Activated naive CD8-positive, alpha-beta T cell treated with anti-CD3 and anti-CD28 coated beads, Interleukin-2, amount 10 ng/mL, durations not matched to agents 7 days and 5 days (primary cell): ENCODE results near the gene PLA2G2F. TPM values are rescaled to one million over a fixed set of nuclear protein-coding genes. Genes with fewer than 3 reads are reported as not detected.

Experiments
- ATAC-seq: fragments of 150-1000 bp; cut with Tn5 transposase; one replicate; pipeline ENCODE4 v1.10.0; 2021; ENCODE audit warnings: low read depth, moderate library complexity
- POLR2A ChIA-PET: fragments of 350-600 bp; sonication (Branson Sonifier 250); formaldehyde crosslinking; loops from one replicate; lab custom pipeline; 2021; ENCODE audit warnings: antibody characterized with exemption; lab: Charles Lee
- DNase-seq: peaks from one replicate; pipeline ENCODE4 v3.0.0; 2021
- H3K27ac Mint-ChIP-seq: one replicate; pipeline ENCODE4 v1.8.0; 2022; ENCODE audit warnings: mild to moderate bottlenecking, mixed read lengths
- H3K27me3 Mint-ChIP-seq: one replicate; pipeline ENCODE4 v1.8.0; 2022; ENCODE audit warnings: mild to moderate bottlenecking, moderate library complexity, mixed read lengths
- H3K36me3 Mint-ChIP-seq: one replicate; pipeline ENCODE4 v1.8.0; 2021; ENCODE audit warnings: mild to moderate bottlenecking, mixed read lengths
- H3K4me1 Mint-ChIP-seq: one replicate; pipeline ENCODE4 v1.8.0; 2021; ENCODE audit warnings: mixed read lengths
- H3K4me3 Mint-ChIP-seq: one replicate; pipeline ENCODE4 v1.8.0; 2022; ENCODE audit warnings: mild to moderate bottlenecking, moderate library complexity, mixed read lengths
- H3K9me3 Mint-ChIP-seq: one replicate; pipeline ENCODE4 v1.8.0; 2021; ENCODE audit warnings: mixed read lengths
- total RNA-seq, 2 experiments: library from RNA; stranded (reverse); gene quantifications; one replicate each; pipeline ENCODE4 v1.2.3, GENCODE V29; 2021

The PLA2G2F gene
- total RNA-seq, 2 experiments from 2014 or later = not detected

GRCh38 chr1:20141466-20141865 is 2.3 kb downstream of the PLA2G2F start:
- no peak for DNase-seq
- Mint-ChIP-seq H3K36me3 (no peaks in the 10 kb centered on the region), H3K27ac (no peak overlapping the region), H3K4me1 (no peaks in the 10 kb centered on the region), H3K4me3 (no peak overlapping the region), H3K27me3 (peaks cover 9% of the 10 kb centered on the region), H3K9me3 (no peaks in the 10 kb centered on the region)
- POLR2A ChIA-PET = no interaction called here
- no peak for ATAC-seq

- POLR2A ChIA-PET = no interaction called here
- Mint-ChIP-seq H3K27ac (no peak overlapping the region), H3K27me3 (peaks cover 9% of the 10 kb centered on the region), H3K36me3 (no peaks in the 10 kb centered on the region), H3K4me3 (no peak overlapping the region), H3K9me3 (no peaks in the 10 kb centered on the region), H3K4me1 (no peaks in the 10 kb centered on the region)
- ATAC-seq (no peak), DNase-seq (no peak)
Observed at GRCh38 chr1:20142001-20142710, 3.0 kb downstream of the PLA2G2F start.

GRCh38 chr1:20143318-20143717 is 4.2 kb downstream of the PLA2G2F start:
- Mint-ChIP-seq H3K4me1 (no peaks in the 10 kb centered on the region), H3K9me3 (no peaks in the 10 kb centered on the region), H3K4me3 (no peak overlapping the region), H3K27ac (no peak overlapping the region), H3K36me3 (no peaks in the 10 kb centered on the region), H3K27me3 (peaks cover 5% of the 10 kb centered on the region)
- no peak for ATAC-seq
- POLR2A ChIA-PET = no interaction called here
- DNase-seq = no peak

- no peak for ATAC-seq
- no peak overlapping the region for H3K4me3 Mint-ChIP-seq
- peaks cover 3% of the 10 kb centered on the region for H3K27me3 Mint-ChIP-seq
- H3K4me1 Mint-ChIP-seq = no peaks in the 10 kb centered on the region
- H3K27ac Mint-ChIP-seq = no peak overlapping the region
- no peaks in the 10 kb centered on the region for H3K36me3 Mint-ChIP-seq
- H3K9me3 Mint-ChIP-seq = no peaks in the 10 kb centered on the region
- POLR2A ChIA-PET = no interaction called here
- no peak for DNase-seq
Observed at GRCh38 chr1:20143734-20144565, 4.8 kb downstream of the PLA2G2F start.

- Mint-ChIP-seq H3K36me3 (no peaks in the 10 kb centered on the region), H3K4me3 (no peak overlapping the region)
- POLR2A ChIA-PET = no interaction called here
Observed at GRCh38 chr1:20147846-20148570, 8.9 kb downstream of the PLA2G2F start.

GRCh38 chr1:20148571-20149500 is 9.7 kb downstream of the PLA2G2F start:
- no peaks in the 10 kb centered on the region for H3K9me3 Mint-ChIP-seq
- no peak for DNase-seq
- no peak overlapping the region for H3K4me3 Mint-ChIP-seq
- peaks cover 3% of the 10 kb centered on the region for H3K4me1 Mint-ChIP-seq
- H3K36me3 Mint-ChIP-seq = no peaks in the 10 kb centered on the region
- no peak overlapping the region for H3K27ac Mint-ChIP-seq
- ATAC-seq = no peak
- POLR2A ChIA-PET = no interaction called here
- peaks cover 4% of the 10 kb centered on the region for H3K27me3 Mint-ChIP-seq

More at GRCh38 chr1:20147846-20148570, 8.9 kb downstream of the PLA2G2F start:
- peaks cover 3% of the 10 kb centered on the region for H3K4me1 Mint-ChIP-seq
- ATAC-seq (no peak), DNase-seq (no peak)
- peaks cover 4% of the 10 kb centered on the region for H3K27me3 Mint-ChIP-seq
- H3K9me3 Mint-ChIP-seq = no peaks in the 10 kb centered on the region
- no peak overlapping the region for H3K27ac Mint-ChIP-seq

- no peak for ATAC-seq
- H3K27ac Mint-ChIP-seq = no peak overlapping the region
Observed at GRCh38 chr1:20149601-20150325, 10.6 kb downstream of the PLA2G2F start.

GRCh38 chr1:20150326-20150705 is 11.2 kb downstream of the PLA2G2F start:
- Mint-ChIP-seq H3K4me1 (peaks cover 13% of the 10 kb centered on the region), H3K9me3 (no peaks in the 10 kb centered on the region), H3K27me3 (peaks cover 2% of the 10 kb centered on the region), H3K4me3 (no peak overlapping the region), H3K36me3 (no peaks in the 10 kb centered on the region), H3K27ac (no peak overlapping the region)
- POLR2A ChIA-PET = no interaction called here
- ATAC-seq (no peak), DNase-seq (no peak)

More at GRCh38 chr1:20149601-20150325, 10.6 kb downstream of the PLA2G2F start:
- H3K27me3 Mint-ChIP-seq = peaks cover 2% of the 10 kb centered on the region
- no peaks in the 10 kb centered on the region for H3K36me3 Mint-ChIP-seq
- H3K4me3 Mint-ChIP-seq = no peak overlapping the region
- H3K9me3 Mint-ChIP-seq = no peaks in the 10 kb centered on the region
- no peak for DNase-seq
- H3K4me1 Mint-ChIP-seq = peaks cover 11% of the 10 kb centered on the region
- POLR2A ChIA-PET = no interaction called here

GRCh38 chr1:20150969-20151368 is 11.8 kb downstream of the PLA2G2F start:
- Mint-ChIP-seq H3K9me3 (no peaks in the 10 kb centered on the region), H3K4me1 (peaks cover 13% of the 10 kb centered on the region), H3K27me3 (peaks cover 2% of the 10 kb centered on the region), H3K36me3 (no peaks in the 10 kb centered on the region), H3K27ac (no peak overlapping the region), H3K4me3 (no peak overlapping the region)
- no peak for DNase-seq
- ATAC-seq = no peak
- POLR2A ChIA-PET = no interaction called here

- peak; percentile 81 for DNase-seq
- peak overlapping the region; percentile 72 for H3K4me3 Mint-ChIP-seq
- peaks cover 2% of the 10 kb centered on the region for H3K27me3 Mint-ChIP-seq
- no peaks in the 10 kb centered on the region for H3K9me3 Mint-ChIP-seq
- no peaks in the 10 kb centered on the region for H3K36me3 Mint-ChIP-seq
- POLR2A ChIA-PET = no interaction called here
- H3K4me1 Mint-ChIP-seq = peaks cover 13% of the 10 kb centered on the region
- peak overlapping the region; percentile 54 for H3K27ac Mint-ChIP-seq
- ATAC-seq = peak; percentile 91
Observed at GRCh38 chr1:20151906-20152598, 12.9 kb downstream of the PLA2G2F start.

GRCh38 chr1:20152599-20152930 is 13.4 kb downstream of the PLA2G2F start:
- H3K36me3 Mint-ChIP-seq = no peaks in the 10 kb centered on the region
- peaks cover 13% of the 10 kb centered on the region for H3K4me1 Mint-ChIP-seq
- peak overlapping the region; percentile 54 for H3K27ac Mint-ChIP-seq
- H3K9me3 Mint-ChIP-seq = no peaks in the 10 kb centered on the region
- DNase-seq = no peak
- no peak for ATAC-seq
- peak overlapping the region; percentile 72 for H3K4me3 Mint-ChIP-seq
- POLR2A ChIA-PET = interaction anchor here (0.7 kb wide), 1 partner anchor 226 kb away, joined by 3 read pairs; no protein-coding TSS in a partner anchor
- H3K27me3 Mint-ChIP-seq = peaks cover 2% of the 10 kb centered on the region

- Mint-ChIP-seq H3K27me3 (peaks cover 2% of the 10 kb centered on the region), H3K4me3 (no peak overlapping the region), H3K27ac (no peak overlapping the region), H3K9me3 (no peaks in the 10 kb centered on the region), H3K36me3 (no peaks in the 10 kb centered on the region), H3K4me1 (peaks cover 13% of the 10 kb centered on the region)
- DNase-seq (peak; percentile 24), ATAC-seq (no peak)
- POLR2A ChIA-PET = interaction anchor here (0.7 kb wide), 1 partner anchor 227 kb away, joined by 3 read pairs; no protein-coding TSS in a partner anchor
Observed at GRCh38 chr1:20153000-20153418, 13.9 kb downstream of the PLA2G2F start.
